Cardiac muscle cell (in vitro differentiated cells and primary cell): ENCODE results near the gene LPAR3. TPM values are rescaled to one million over a fixed set of nuclear protein-coding genes. Genes with fewer than 3 reads are reported as not detected.
A peak's percentile ranks its signal among the peaks of the same experiment; 100 is the strongest.

ENCODE experiments used
- DNase-seq, 2 donors: peaks; one replicate each; pipeline versions ENCODE4 v3.0.0 to v3.0.0-alpha.2; 2010 to 2017; ENCODE audit warnings: low read depth in 1 of 2, low spot score in 1 of 2
- H3K27ac ChIP-seq: fragments of 200-600 bp; sonication (generic); 2 replicates; pipeline ENCODE4 v1.5.1; 2016
- H3K27me3 ChIP-seq: fragments of 200-600 bp; sonication (generic); 2 replicates; pipeline ENCODE4 v1.6.0; 2016; ENCODE audit warnings: control low read depth
- H3K36me3 ChIP-seq: fragments of 200-600 bp; sonication (generic); 2 replicates; pipeline ENCODE4 v1.5.1; 2016; ENCODE audit warnings: control low read depth
- H3K4me1 ChIP-seq: fragments of 200-600 bp; sonication (generic); 2 replicates; pipeline ENCODE4 v1.8.1; 2017; ENCODE audit warnings: low read depth, mild to moderate bottlenecking, mixed run types
- H3K4me3 ChIP-seq: fragments of 200-600 bp; sonication (generic); 2 replicates; pipeline ENCODE4 v1.5.1; 2016; ENCODE audit warnings: mild to moderate bottlenecking
- H3K9me3 ChIP-seq: fragments of 200-600 bp; sonication (generic); 2 replicates; pipeline ENCODE4 v1.5.1; 2017; ENCODE audit warnings: low read depth, mild to moderate bottlenecking, control low read depth
- CTCF ChIP-seq: IDR thresholded peaks from 2 replicates; pipeline ENCODE4 v1.5.1; 2012; ENCODE audit warnings: low read depth, mild to moderate bottlenecking, low read length
- polyA plus RNA-seq: library from polyadenylated mRNA; unstranded; fragments of >200 nt; fragmentation: Nextera tagmentation; extraction: Ambion mirVana; gene quantifications from 2 replicates; pipeline ENCODE4 v1.2.1, GENCODE V29; 2016
- total RNA-seq: library from RNA; depleted of rRNA; stranded (reverse); fragments of >200 nt; gene quantifications from 2 replicates; pipeline ENCODE4 v1.2.3, GENCODE V29; 2016

The LPAR3 gene
- total and polyA plus RNA-seq, 2 experiments from 2014 or later = 5.1 to 11.1 TPM

GRCh38 chr1:84869720-84870119, 23.3 kb downstream of the LPAR3 start:
- peak in 1 of 2 donors; percentile 81 for DNase-seq
- TF ChIP-seq CTCF = no peak
- H3K27me3 ChIP-seq = no peaks in the 10 kb centered on the region
- peaks cover 20% of the 10 kb centered on the region for H3K4me1 ChIP-seq
- H3K9me3 ChIP-seq = no peaks in the 10 kb centered on the region
- H3K36me3 ChIP-seq = no peaks in the 10 kb centered on the region
- H3K27ac ChIP-seq = peak overlapping the region; percentile 64
- no peak overlapping the region for H3K4me3 ChIP-seq

GRCh38 chr1:84862810-84863251, 30.2 kb downstream of the LPAR3 start:
- no peak for TF ChIP-seq CTCF
- no peak overlapping the region for H3K4me3 ChIP-seq
- no peaks in the 10 kb centered on the region for H3K27me3 ChIP-seq
- H3K9me3 ChIP-seq = no peaks in the 10 kb centered on the region
- H3K36me3 ChIP-seq = no peaks in the 10 kb centered on the region
- DNase-seq = no peak
- no peaks in the 10 kb centered on the region for H3K4me1 ChIP-seq
- no peak overlapping the region for H3K27ac ChIP-seq

- Histone ChIP-seq H3K9me3 (no peaks in the 10 kb centered on the region), H3K4me3 (no peak overlapping the region), H3K36me3 (no peaks in the 10 kb centered on the region), H3K27ac (no peak overlapping the region), H3K27me3 (no peaks in the 10 kb centered on the region), H3K4me1 (no peaks in the 10 kb centered on the region)
- no peak for TF ChIP-seq CTCF
- no peak for DNase-seq
These were observed 30.9 kb downstream of the LPAR3 start for GRCh38 chr1:84861988-84862644.

GRCh38 chr1:84861516-84861915, 31.5 kb downstream of the LPAR3 start:
- H3K36me3 ChIP-seq = no peaks in the 10 kb centered on the region
- no peak for TF ChIP-seq CTCF
- no peaks in the 10 kb centered on the region for H3K27me3 ChIP-seq
- no peak overlapping the region for H3K27ac ChIP-seq
- H3K9me3 ChIP-seq = no peaks in the 10 kb centered on the region
- no peak overlapping the region for H3K4me3 ChIP-seq
- no peaks in the 10 kb centered on the region for H3K4me1 ChIP-seq
- no peak for DNase-seq

GRCh38 chr1:84859866-84860265, 33.1 kb downstream of the LPAR3 start:
- H3K27ac ChIP-seq = no peak overlapping the region
- TF ChIP-seq CTCF = no peak
- no peaks in the 10 kb centered on the region for H3K27me3 ChIP-seq
- no peaks in the 10 kb centered on the region for H3K36me3 ChIP-seq
- H3K4me1 ChIP-seq = no peaks in the 10 kb centered on the region
- no peak overlapping the region for H3K4me3 ChIP-seq
- no peak for DNase-seq
- no peaks in the 10 kb centered on the region for H3K9me3 ChIP-seq
